Stomach smooth muscle (tissue), 2 donors: Measurements from ENCODE around the gene ECPAS.
"Not testable (repeated sequence)": the region's sequence is repeated elsewhere in the genome, so short reads cannot be mapped to it uniquely, and the experiment has no call there.

Experiments used
- H3K27ac ChIP-seq: one replicate; pipeline ENCODE4 v1.7.0; 2013; ENCODE audit warnings: mild to moderate bottlenecking, low read length, inconsistent platforms
- H3K27me3 ChIP-seq, 2 donors: one replicate each; pipeline ENCODE4 v1.7.0; 2013; ENCODE audit warnings: low read length in 2 of 2; ENCODE audit not compliant: insufficient read depth in 2 of 2, control insufficient read depth in 1 of 2
- H3K36me3 ChIP-seq, 2 donors: one replicate each; pipeline ENCODE4 v1.7.0; 2013; ENCODE audit warnings: low read length in 2 of 2; ENCODE audit not compliant: control insufficient read depth in 2 of 2, insufficient read depth in 2 of 2
- H3K4me1 ChIP-seq: one replicate; pipeline ENCODE4 v1.7.0; 2013; ENCODE audit warnings: low read length; ENCODE audit not compliant: control insufficient read depth, insufficient read depth
- H3K4me3 ChIP-seq, 2 donors: one replicate each; pipeline ENCODE4 v1.7.0; 2013; ENCODE audit warnings: low read length in 2 of 2
- H3K9ac ChIP-seq, 2 donors: one replicate each; pipeline ENCODE4 v1.7.0; 2013; ENCODE audit warnings: low read length in 2 of 2, mild to moderate bottlenecking in 1 of 2
- H3K9me3 ChIP-seq, 2 donors: one replicate each; pipeline ENCODE4 v1.7.0; 2013; ENCODE audit warnings: low read length in 2 of 2; ENCODE audit not compliant: control insufficient read depth in 2 of 2
- donor health status: healthy.
- donor health status: Pancreatic carcinoma.

The ECPAS gene

GRCh38 chr9:111413996-111414395 lies 70.2 kb downstream of the ECPAS start:
- Histone ChIP-seq H3K9ac (no peak overlapping the region), H3K27me3 (no peaks in the 10 kb centered on the region), H3K36me3 (peaks cover 48% of the 10 kb centered on the region in 2 donors), H3K9me3 (no peaks in the 10 kb centered on the region), H3K4me1 (no peaks in the 10 kb centered on the region), H3K27ac (no peak overlapping the region), H3K4me3 (no peak overlapping the region)

- Histone ChIP-seq H3K4me3 (no peak overlapping the region), H3K4me1 (no peaks in the 10 kb centered on the region), H3K27me3 (no peaks in the 10 kb centered on the region), H3K9ac (no peak overlapping the region), H3K27ac (no peak overlapping the region), H3K9me3 (no peaks in the 10 kb centered on the region), H3K36me3 (peaks cover 58 to 59% of the 10 kb centered on the region in 2 donors)
These were observed 71.9 kb downstream of the ECPAS start for GRCh38 chr9:111412280-111412679.

- peaks cover 52 to 54% of the 10 kb centered on the region in 2 donors for H3K36me3 ChIP-seq
- H3K9ac ChIP-seq, result no peak overlapping the region
- H3K27me3 ChIP-seq, result no peaks in the 10 kb centered on the region
- no peak overlapping the region for H3K4me3 ChIP-seq
- no peaks in the 10 kb centered on the region for H3K4me1 ChIP-seq
- H3K27ac ChIP-seq, result no peak overlapping the region
- H3K9me3 ChIP-seq, result no peaks in the 10 kb centered on the region
These were observed 72.9 kb downstream of the ECPAS start for GRCh38 chr9:111411266-111411665.

- no peak overlapping the region for H3K27ac ChIP-seq
- no peak overlapping the region for H3K4me3 ChIP-seq
- H3K27me3 ChIP-seq, result no peaks in the 10 kb centered on the region
- H3K36me3 ChIP-seq, result peaks cover 42 to 45% of the 10 kb centered on the region in 2 donors
- no peaks in the 10 kb centered on the region for H3K9me3 ChIP-seq
- no peak overlapping the region for H3K9ac ChIP-seq
- no peaks in the 10 kb centered on the region for H3K4me1 ChIP-seq
These were observed 76.4 kb downstream of the ECPAS start for GRCh38 chr9:111407813-111408212.

GRCh38 chr9:111405701-111406100 lies 78.5 kb downstream of the ECPAS start:
- no peak overlapping the region for H3K9ac ChIP-seq
- no peaks in the 10 kb centered on the region for H3K4me1 ChIP-seq
- H3K27ac ChIP-seq, result no peak overlapping the region
- H3K36me3 ChIP-seq, result peaks cover 36 to 41% of the 10 kb centered on the region in 2 donors
- H3K9me3 ChIP-seq, result peaks cover 0 to 6% of the 10 kb centered on the region in 2 donors
- H3K4me3 ChIP-seq, result no peak overlapping the region
- H3K27me3 ChIP-seq, result no peaks in the 10 kb centered on the region

GRCh38 chr9:111401486-111401885 lies 82.7 kb downstream of the ECPAS start:
- H3K4me3 ChIP-seq, H3K27ac ChIP-seq, H3K27me3 ChIP-seq, H3K4me1 ChIP-seq, H3K9ac ChIP-seq: not testable (repeated sequence)
- peaks cover 41% of the 10 kb centered on the region in 2 donors for H3K36me3 ChIP-seq
- H3K9me3 ChIP-seq, result peaks cover 0 to 13% of the 10 kb centered on the region in 2 donors

- Histone ChIP-seq H3K36me3 (peaks cover 41 to 44% of the 10 kb centered on the region in 2 donors), H3K27me3 (no peaks in the 10 kb centered on the region), H3K27ac (no peak overlapping the region), H3K9ac (no peak overlapping the region), H3K4me3 (no peak overlapping the region), H3K4me1 (no peaks in the 10 kb centered on the region), H3K9me3 (peaks cover 0 to 13% of the 10 kb centered on the region in 2 donors)
These were observed 83.7 kb downstream of the ECPAS start for GRCh38 chr9:111400564-111400898.

- H3K36me3 ChIP-seq, result peaks cover 46% of the 10 kb centered on the region in 2 donors
- H3K4me1 ChIP-seq, result no peaks in the 10 kb centered on the region
These were observed 84.2 kb downstream of the ECPAS start for GRCh38 chr9:111399772-111400563.

GRCh38 chr9:111399211-111399739 lies 84.9 kb downstream of the ECPAS start:
- H3K36me3 ChIP-seq, result peaks cover 48 to 49% of the 10 kb centered on the region in 2 donors
- H3K9me3 ChIP-seq, result peaks cover 0 to 13% of the 10 kb centered on the region in 2 donors
- H3K9ac ChIP-seq, result no peak overlapping the region
- H3K4me3 ChIP-seq, result no peak overlapping the region
- no peak overlapping the region for H3K27ac ChIP-seq
- H3K27me3 ChIP-seq, result no peaks in the 10 kb centered on the region
- no peaks in the 10 kb centered on the region for H3K4me1 ChIP-seq

More at GRCh38 chr9:111399772-111400563, 84.2 kb downstream of the ECPAS start:
- H3K4me3 ChIP-seq, result no peak overlapping the region
- no peaks in the 10 kb centered on the region for H3K27me3 ChIP-seq
- H3K9me3 ChIP-seq, result peaks cover 0 to 13% of the 10 kb centered on the region in 2 donors
- H3K9ac ChIP-seq, result no peak overlapping the region
- no peak overlapping the region for H3K27ac ChIP-seq

- Histone ChIP-seq H3K4me1 (no peaks in the 10 kb centered on the region), H3K27me3 (no peaks in the 10 kb centered on the region), H3K4me3 (no peak overlapping the region), H3K9me3 (no peaks in the 10 kb centered on the region), H3K27ac (no peak overlapping the region), H3K36me3 (peaks cover 49 to 74% of the 10 kb centered on the region in 2 donors), H3K9ac (no peak overlapping the region)
These were observed 90.2 kb downstream of the ECPAS start for GRCh38 chr9:111393971-111394370.

- H3K4me1 ChIP-seq, result no peaks in the 10 kb centered on the region
- H3K27ac ChIP-seq, result no peak overlapping the region
- no peaks in the 10 kb centered on the region for H3K9me3 ChIP-seq
- no peaks in the 10 kb centered on the region for H3K27me3 ChIP-seq
- H3K9ac ChIP-seq, result no peak overlapping the region
- no peak overlapping the region for H3K4me3 ChIP-seq
- H3K36me3 ChIP-seq, result peaks cover 45 to 72% of the 10 kb centered on the region in 2 donors
These were observed 94.8 kb downstream of the ECPAS start for GRCh38 chr9:111389406-111389805.
